ENCODE results near the gene GNAT3. TPM values are rescaled to one million over a fixed set of nuclear protein-coding genes. Genes with fewer than 3 reads are reported as not detected.

GNAT3 gene
- total RNA-seq, 1 donor from 2014 or later, result not detected

GRCh38 chr7:80439894-80440821 is 71.7 kb downstream of the GNAT3 start:
- no peak for DNase-seq (ENCODE audit: missing footprints)
- peak; percentile 80 for ATAC-seq
- intact Hi-C loops (cut with DNase I), result no loop called here

GRCh38 chr7:80435521-80435920 is 76.3 kb downstream of the GNAT3 start:
- DNase-seq (ENCODE audit: missing footprints) (no peak), ATAC-seq (no peak)
- intact Hi-C loops (cut with DNase I), result no loop called here

GRCh38 chr7:80434047-80434446 is 77.8 kb downstream of the GNAT3 start:
- intact Hi-C loops (cut with DNase I), result no loop called here
- ATAC-seq (no peak), DNase-seq (ENCODE audit: missing footprints) (no peak)

- no peak for ATAC-seq
- no peak for DNase-seq (ENCODE audit: missing footprints)
- intact Hi-C loops (cut with DNase I), result no loop called here
Observed at GRCh38 chr7:80432166-80432565, 79.7 kb downstream of the GNAT3 start.

GRCh38 chr7:80429181-80429580 is 82.7 kb downstream of the GNAT3 start:
- intact Hi-C loops (cut with DNase I), result loop anchor here (2.0 to 5.0 kb wide), 4 partner anchors 24 to 253 kb away; no protein-coding TSS in a partner anchor
- DNase-seq (ENCODE audit: missing footprints) (no peak), ATAC-seq (no peak)

GRCh38 chr7:80428161-80429054 is 83.5 kb downstream of the GNAT3 start:
- intact Hi-C loops (cut with DNase I), result loop anchor here (2.0 to 5.0 kb wide), 4 partner anchors 24 to 254 kb away; no protein-coding TSS in a partner anchor
- DNase-seq (ENCODE audit: missing footprints), result no peak
- ATAC-seq, result peak; percentile 81

GRCh38 chr7:80427218-80427617 is 84.6 kb downstream of the GNAT3 start:
- intact Hi-C loops (cut with DNase I), result loop anchor here (5.0 kb wide), 3 partner anchors 155 to 255 kb away; no protein-coding TSS in a partner anchor
- ATAC-seq (no peak), DNase-seq (ENCODE audit: missing footprints) (no peak)

GRCh38 chr7:80420876-80421275 is 91.0 kb downstream of the GNAT3 start:
- ATAC-seq (no peak), DNase-seq (ENCODE audit: missing footprints) (no peak)
- intact Hi-C loops (cut with DNase I), result no loop called here

GRCh38 chr7:80417211-80417793 is 94.6 kb downstream of the GNAT3 start:
- peak; percentile 48 for ATAC-seq
- DNase-seq (ENCODE audit: missing footprints), result no peak
- intact Hi-C loops (cut with DNase I), result no loop called here

- ATAC-seq, result no peak
- intact Hi-C loops (cut with DNase I), result no loop called here
- DNase-seq (ENCODE audit: missing footprints), result no peak
Observed at GRCh38 chr7:80415522-80415921, 96.3 kb downstream of the GNAT3 start.

- DNase-seq (ENCODE audit: missing footprints) (no peak), ATAC-seq (no peak)
- intact Hi-C loops (cut with DNase I), result no loop called here
Observed at GRCh38 chr7:80415114-80415513, 96.8 kb downstream of the GNAT3 start.

- no peak for DNase-seq (ENCODE audit: missing footprints)
- no peak for ATAC-seq
- intact Hi-C loops (cut with DNase I), result no loop called here
Observed at GRCh38 chr7:80414331-80414730, 97.5 kb downstream of the GNAT3 start.

GRCh38 chr7:80413383-80413945 is 98.4 kb downstream of the GNAT3 start:
- intact Hi-C loops (cut with DNase I), result no loop called here
- ATAC-seq (no peak), DNase-seq (ENCODE audit: missing footprints) (no peak)

- intact Hi-C loops (cut with DNase I), result no loop called here
- no peak for DNase-seq (ENCODE audit: missing footprints)
- no peak for ATAC-seq
Observed at GRCh38 chr7:80412842-80413241, 99.0 kb downstream of the GNAT3 start.

- intact Hi-C loops (cut with DNase I), result no loop called here
- DNase-seq (ENCODE audit: missing footprints) (no peak), ATAC-seq (no peak)
Observed at GRCh38 chr7:80411621-80412020, 100.2 kb downstream of the GNAT3 start.

- no peak for ATAC-seq
Observed at GRCh38 chr7:80410081-80410480, 101.8 kb downstream of the GNAT3 start.

More at GRCh38 chr7:80410081-80410480, 101.8 kb downstream of the GNAT3 start:
- intact Hi-C loops (cut with DNase I), result no loop called here
- DNase-seq (ENCODE audit: missing footprints), result no peak

Measured in Right ventricle myocardium inferior (tissue), 1 donor.